GM13976 (cell line): Measurements from ENCODE around the gene USP2.

Experiments used
- DNase-seq: peaks from one replicate; pipeline ENCODE4 v3.0.0; 2012; ENCODE audit warnings: low spot score
- CTCF ChIP-seq: IDR thresholded peaks from 2 replicates; pipeline ENCODE4 v1.5.1; 2012; ENCODE audit warnings: borderline replicate concordance, mild to moderate bottlenecking; ENCODE audit not compliant: insufficient read depth; ENCODE audit errors: extremely low read depth, missing control alignments, control extremely low read depth
- in situ Hi-C: fragments of 300-500 bp; cut with MboI; formaldehyde crosslinking; loops from one replicate; pipeline ENCODE4 v1.12.0; 2022; ENCODE audit warnings: low sequenced_read_pairs, mixed read lengths, inconsistent platforms; ENCODE audit not compliant: unreplicated experiment

The USP2 gene

GRCh38 chr11:119423509-119424254 is 42.2 kb upstream of the USP2 start:
- in situ Hi-C loops = no loop called here
- TF ChIP-seq CTCF = no peak
- DNase-seq = peak; percentile 19

- no peak for TF ChIP-seq CTCF
- in situ Hi-C loops = no loop called here
- peak; percentile 47 for DNase-seq
Observed at GRCh38 chr11:119422809-119423508, 41.5 kb upstream of the USP2 start, which contains the start of gene THY1. Gene THY1 (minus strand): TSS chr11:119423172. CDS start chr11:119420905, 2,267 bp downstream.

- no peak for TF ChIP-seq CTCF
- in situ Hi-C loops = no loop called here
- DNase-seq = peak; percentile 42
Observed at GRCh38 chr11:119421941-119422808, 40.7 kb upstream of the USP2 start.

- TF ChIP-seq CTCF = no peak
- in situ Hi-C loops = no loop called here
- peak; percentile 33 for DNase-seq
Observed at GRCh38 chr11:119421351-119421750, 39.9 kb upstream of the USP2 start.

GRCh38 chr11:119420631-119421030 is 39.1 kb upstream of the USP2 start:
- in situ Hi-C loops = no loop called here
- TF ChIP-seq CTCF = no peak
- DNase-seq = peak; percentile 14

GRCh38 chr11:119419834-119420492 is 38.5 kb upstream of the USP2 start:
- peak; percentile 13 for DNase-seq
- TF ChIP-seq CTCF = no peak
- in situ Hi-C loops = no loop called here
